ENCODE results near the gene PINLYP.
"Not testable (repeated sequence)": the region's sequence is repeated elsewhere in the genome, so short reads cannot be mapped to it uniquely, and the experiment has no call there.

PINLYP gene

GRCh38 chr19:43586346-43586745, 10.7 kb downstream of the PINLYP start:
- DNase-seq: no peak

- not testable (repeated sequence) for DNase-seq
These were observed 11.4 kb downstream of the PINLYP start for GRCh38 chr19:43587029-43587428.

- no peak for DNase-seq
These were observed 13.7 kb downstream of the PINLYP start for GRCh38 chr19:43589277-43589676.

GRCh38 chr19:43589678-43590077, 14.1 kb downstream of the PINLYP start:
- DNase-seq: peak; percentile 24

GRCh38 chr19:43591904-43592772, 16.5 kb downstream of the PINLYP start:
- DNase-seq: no peak

- no peak for DNase-seq
These were observed 17.3 kb downstream of the PINLYP start for GRCh38 chr19:43592800-43593350.

- DNase-seq: no peak
These were observed 18.6 kb downstream of the PINLYP start for GRCh38 chr19:43594081-43594697.

GRCh38 chr19:43594710-43595604, 19.4 kb downstream of the PINLYP start:
- peak; percentile 79 for DNase-seq

GRCh38 chr19:43595605-43595998, 20.0 kb downstream of the PINLYP start:
- no peak for DNase-seq

DNA sequence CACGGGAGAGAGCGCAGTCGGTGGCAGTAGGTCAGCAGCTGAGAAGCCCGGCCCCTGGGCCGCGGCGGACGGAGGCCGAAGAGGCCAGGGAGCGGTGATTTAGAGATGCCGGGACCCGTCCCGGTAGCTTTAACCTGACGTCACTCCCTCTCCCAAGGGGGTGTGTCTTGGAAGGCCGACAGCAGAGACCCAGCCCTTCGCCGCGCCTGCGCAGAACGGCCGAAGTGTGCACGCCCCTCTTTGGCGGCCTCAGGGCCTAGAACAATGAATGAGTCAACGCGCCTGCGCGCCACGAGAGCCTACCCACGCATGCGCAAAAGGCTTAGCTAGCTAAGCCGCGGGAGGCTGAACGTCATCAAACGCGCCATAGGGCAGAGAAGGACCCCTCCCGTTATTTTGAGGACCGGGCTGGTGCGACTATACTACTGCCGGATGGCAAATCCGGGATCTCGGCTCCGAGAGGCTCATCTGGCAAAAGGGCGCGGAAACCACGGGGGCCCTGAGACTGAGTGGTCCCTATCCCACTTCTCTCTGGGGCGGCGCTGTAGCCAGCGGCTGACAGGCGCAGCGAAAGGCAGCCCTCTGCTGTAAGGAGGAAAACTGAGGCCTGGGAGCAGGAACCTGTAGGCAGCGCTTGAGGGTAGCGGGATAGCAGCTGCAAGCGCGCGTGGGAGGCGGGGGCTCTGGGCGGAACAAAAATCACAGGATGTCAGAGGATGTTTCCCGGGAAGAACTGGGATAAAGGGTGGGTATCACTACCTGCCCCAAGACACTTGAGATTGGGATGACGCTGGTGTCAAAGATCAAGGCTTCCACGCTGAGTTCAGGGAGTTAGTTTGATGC, 20.6 kb downstream of the PINLYP start, which contains the start of the genes IRGQ and ZNF576:
IRGQ (minus strand) TSS at position 136 of the 843 bp plus-strand sequence. CDS start 796 bp downstream, outside the sequence.
ZNF576 (plus strand) TSS at position 597 of the 843 bp plus-strand sequence. CDS start 514 bp downstream, outside the sequence.
- DNase-seq: peak; percentile 100

GRCh38 chr19:43596842-43597461, 21.4 kb downstream of the PINLYP start:
- no peak for DNase-seq

- no peak for DNase-seq
These were observed 22.3 kb downstream of the PINLYP start for GRCh38 chr19:43597876-43598275.

- DNase-seq: no peak
These were observed 23.0 kb downstream of the PINLYP start for GRCh38 chr19:43598445-43599240.

GRCh38 chr19:43599635-43600295, 24.2 kb downstream of the PINLYP start:
- DNase-seq: no peak

GRCh38 chr19:43600326-43600725, 24.7 kb downstream of the PINLYP start:
- not testable (repeated sequence) for DNase-seq

DNA sequence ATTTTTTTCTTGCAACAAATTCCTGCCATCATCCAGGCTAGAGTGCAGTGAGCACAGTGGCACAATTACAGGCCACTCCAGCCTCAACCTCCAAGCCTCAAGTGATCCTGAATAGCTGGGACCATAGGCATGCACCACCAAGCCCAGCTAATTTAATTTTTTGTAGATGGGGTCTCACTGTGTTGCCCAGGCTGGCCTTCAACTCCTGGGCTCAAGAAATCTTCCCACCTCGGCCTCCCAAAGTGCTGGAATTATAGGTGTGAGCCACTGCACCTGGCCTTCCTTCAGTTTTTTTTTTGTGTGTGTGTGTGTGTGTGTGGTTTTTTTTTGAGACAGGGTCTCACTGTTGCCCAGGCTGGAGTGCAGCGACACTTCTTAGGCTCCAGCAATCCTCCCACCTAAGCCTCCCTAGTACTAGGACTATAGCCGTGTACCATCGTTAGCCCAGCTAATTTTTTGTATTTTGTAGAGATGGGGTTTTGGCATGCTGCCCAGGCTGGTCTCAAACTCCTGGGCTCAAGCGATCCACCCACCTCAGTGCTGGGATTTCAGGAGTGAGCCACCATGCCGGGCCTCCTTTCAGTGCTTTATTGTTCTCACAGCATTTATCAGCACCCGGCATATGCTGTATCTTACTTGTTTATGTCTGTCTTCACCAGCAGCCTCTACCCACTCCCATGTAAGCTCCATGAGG, 30.4 kb downstream of the PINLYP start:
- no peak for DNase-seq

DNA sequence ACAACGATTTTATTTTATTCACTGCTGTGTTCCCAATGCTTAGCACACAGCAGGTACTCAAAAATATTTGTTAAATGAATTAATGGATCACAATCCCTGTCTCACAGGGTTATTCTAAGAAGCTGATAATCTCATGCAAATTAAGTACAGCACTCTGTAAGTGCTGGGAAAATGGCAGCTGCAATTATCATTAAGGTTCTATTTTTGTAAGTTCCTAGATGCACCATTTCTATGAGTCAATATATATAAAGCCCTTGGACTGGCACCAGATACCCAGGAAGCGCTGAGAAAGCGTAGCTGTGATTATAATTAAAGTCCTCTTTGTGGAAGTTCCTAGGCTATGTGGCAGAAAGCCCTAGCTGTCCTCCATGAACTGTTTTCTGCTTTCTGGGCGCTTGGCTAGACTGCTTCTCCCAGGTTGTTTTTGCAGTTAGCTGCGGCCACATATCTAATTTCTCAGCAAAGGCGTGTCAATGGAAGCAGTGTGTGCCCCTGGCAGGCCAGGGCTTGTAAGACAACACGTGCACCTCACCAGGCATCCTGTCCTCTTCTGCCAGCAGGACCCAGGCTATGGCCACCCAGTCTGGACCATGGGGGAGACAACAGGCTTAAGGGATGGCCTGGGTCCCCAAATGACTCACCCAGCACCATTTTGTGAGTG, 31.1 kb downstream of the PINLYP start:
- DNase-seq: no peak
